Stimulated activated CD8-positive, alpha-beta memory T cell treated with anti-CD3 and anti-CD28 coated beads, Interleukin-15, amount 100 ng/mL, for 4 hours (primary cell): ENCODE results near the gene HSD17B3.
"Not testable (repeated sequence)": the region's sequence is repeated elsewhere in the genome, so short reads cannot be mapped to it uniquely, and the experiment has no call there.

ENCODE experiments used
- DNase-seq, 2 donors: peaks; one replicate each; pipeline ENCODE4 v3.0.0-alpha.2; 2020; ENCODE audit warnings: low read depth in 2 of 2

The HSD17B3 gene

GRCh38 chr9:96306958-96307357 is 5.0 kb upstream of the HSD17B3 start:
- DNase-seq: not testable (repeated sequence)

GRCh38 chr9:96305171-96305570 is 3.2 kb upstream of the HSD17B3 start:
- no peak for DNase-seq

- no peak for DNase-seq
These were observed 2.3 kb upstream of the HSD17B3 start for GRCh38 chr9:96304230-96304629.

GRCh38 chr9:96299823-96300222 is 2.2 kb downstream of the HSD17B3 start:
- DNase-seq: no peak

GRCh38 chr9:96294159-96294545 is 7.8 kb downstream of the HSD17B3 start:
- no peak for DNase-seq

- DNase-seq: no peak
These were observed 8.3 kb downstream of the HSD17B3 start for GRCh38 chr9:96293498-96294158.

GRCh38 chr9:96289392-96289791 is 12.6 kb downstream of the HSD17B3 start:
- DNase-seq: no peak

GRCh38 chr9:96281641-96282040 is 20.3 kb downstream of the HSD17B3 start:
- no peak for DNase-seq

GRCh38 chr9:96279932-96280331 is 22.0 kb downstream of the HSD17B3 start:
- no peak for DNase-seq

GRCh38 chr9:96274939-96275338 is 27.0 kb downstream of the HSD17B3 start:
- no peak for DNase-seq

GRCh38 chr9:96270236-96270744 is 31.7 kb downstream of the HSD17B3 start:
- no peak for DNase-seq

- no peak for DNase-seq
These were observed 43.0 kb downstream of the HSD17B3 start for GRCh38 chr9:96258967-96259366.

GRCh38 chr9:96256800-96257199 is 45.2 kb downstream of the HSD17B3 start:
- DNase-seq: no peak

GRCh38 chr9:96255698-96256097 is 46.3 kb downstream of the HSD17B3 start:
- no peak for DNase-seq

GRCh38 chr9:96253059-96253696 is 48.8 kb downstream of the HSD17B3 start:
- no peak for DNase-seq

GRCh38 chr9:96251451-96251850 is 50.5 kb downstream of the HSD17B3 start:
- DNase-seq: no peak

GRCh38 chr9:96249746-96250145 is 52.2 kb downstream of the HSD17B3 start:
- DNase-seq: no peak

- DNase-seq: no peak
These were observed 55.7 kb downstream of the HSD17B3 start for GRCh38 chr9:96246267-96246671.

- no peak for DNase-seq
These were observed 56.6 kb downstream of the HSD17B3 start for GRCh38 chr9:96245399-96245798.

GRCh38 chr9:96243778-96244177 is 58.2 kb downstream of the HSD17B3 start:
- no peak for DNase-seq

GRCh38 chr9:96242811-96243210 is 59.2 kb downstream of the HSD17B3 start:
- DNase-seq: no peak

GRCh38 chr9:96241391-96241809 is 60.6 kb downstream of the HSD17B3 start:
- DNase-seq: no peak

- DNase-seq: no peak
These were observed 65.0 kb downstream of the HSD17B3 start for GRCh38 chr9:96236854-96237550.
